HEK293 (cell line): ENCODE measurements around the gene COX7A2.

Source experiments
- CTCF ChIA-PET: fragments of 350-600 bp; formaldehyde crosslinking; extraction: SDS; loops from one replicate; lab custom pipeline; 2021; ENCODE audit warnings: antibody characterized with exemption; lab: Yijun Ruan, JAX
- POLR2A ChIA-PET: fragments of 300-600 bp; formaldehyde crosslinking; extraction: SDS; loops from one replicate; lab custom pipeline; 2020; ENCODE audit warnings: antibody characterized with exemption, inconsistent platforms; lab: Yijun Ruan, JAX
- H3K27ac ChIP-seq: fragments of 200-500 bp; sonication (Bioruptor generic); 2 replicates; pipeline ENCODE4 v1.5.1; 2014; ENCODE audit warnings: low read depth, low read length, control low read depth, inconsistent platforms; ENCODE audit errors: extremely low read depth
- H3K36me3 ChIP-seq, 2 experiments: fragments of 200-500 bp in 1 of 2; sonication (Bioruptor generic) in 1 of 2; 1 replicate in 1 of 2; 2 replicates in 1 of 2; pipeline ENCODE4 v1.5.1; 2014 to 2017; ENCODE audit warnings: inconsistent platforms in 2 of 2, low read length in 2 of 2; ENCODE audit not compliant: control insufficient read depth in 2 of 2, insufficient read depth in 1 of 2
- H3K4me1 ChIP-seq: fragments of 200-500 bp; sonication (Bioruptor generic); 2 replicates; pipeline ENCODE4 v1.5.1; 2014; ENCODE audit warnings: mild to moderate bottlenecking, low read length, inconsistent platforms; ENCODE audit not compliant: control insufficient read depth, insufficient read depth
- H3K4me3 ChIP-seq: 2 replicates; pipeline ENCODE4 v1.5.1; 2011; ENCODE audit warnings: low read depth, mild to moderate bottlenecking, control low read depth, low read length, moderate library complexity
- H3K9me3 ChIP-seq: fragments of 200-500 bp; sonication (Bioruptor generic); 2 replicates; pipeline ENCODE4 v1.5.1; 2014; ENCODE audit warnings: low read depth, low read length, inconsistent platforms; ENCODE audit not compliant: control insufficient read depth, insufficient read depth
- BCL11A ChIP-seq: fragments of 450-650 bp; formaldehyde crosslinking; IDR thresholded peaks from 2 replicates; pipeline ENCODE4 v1.5.1; 2016; ENCODE audit warnings: low read depth, missing biosample characterization, missing genetic modification characterization
- HOXC10 ChIP-seq: sonication (generic); formaldehyde crosslinking; IDR thresholded peaks from 2 replicates; pipeline ENCODE4 v1.8.1; 2023; ENCODE audit warnings: mild to moderate bottlenecking, missing genetic modification reagents
- HOXD13 ChIP-seq: sonication (generic); formaldehyde crosslinking; IDR thresholded peaks from 2 replicates; pipeline ENCODE4 v1.8.0; 2022; ENCODE audit warnings: missing genetic modification reagents, borderline replicate concordance
- IKZF3 ChIP-seq: fragments of 450-650 bp; IDR thresholded peaks from 2 replicates; pipeline ENCODE4 v1.5.0; 2018; ENCODE audit warnings: missing biosample characterization, mild to moderate bottlenecking, missing genetic modification characterization, moderate library complexity
- KLF16 ChIP-seq: fragments of 450-650 bp; formaldehyde crosslinking; IDR thresholded peaks from 2 replicates; pipeline ENCODE4 v1.5.1; 2017; ENCODE audit warnings: missing biosample characterization, missing genetic modification characterization
- PRDM6 ChIP-seq: fragments of 450-650 bp; formaldehyde crosslinking; IDR thresholded peaks from 2 replicates; pipeline ENCODE4 v1.5.1; 2017; ENCODE audit warnings: missing biosample characterization, missing genetic modification characterization
- SCRT1 ChIP-seq: fragments of 450-650 bp; formaldehyde crosslinking; IDR thresholded peaks from 2 replicates; pipeline ENCODE4 v1.5.1; 2016; ENCODE audit warnings: missing biosample characterization, missing genetic modification characterization, borderline replicate concordance
- SCRT2 ChIP-seq: fragments of 450-650 bp; formaldehyde crosslinking; IDR thresholded peaks from 2 replicates; pipeline ENCODE4 v1.5.1; 2016; ENCODE audit warnings: missing biosample characterization, missing genetic modification characterization
- SETDB1 ChIP-seq: IDR thresholded peaks from one replicate; pipeline ENCODE4 v1.6.1; 2017; ENCODE audit warnings: mild to moderate bottlenecking, low read length, moderate library complexity, mixed read lengths; ENCODE audit not compliant: insufficient read length
- ZNF280D ChIP-seq: fragments of 450-650 bp; formaldehyde crosslinking; IDR thresholded peaks from 2 replicates; pipeline ENCODE4 v1.5.1; 2016; ENCODE audit warnings: missing biosample characterization, missing genetic modification characterization
- ZNF341 ChIP-seq: fragments of 450-650 bp; formaldehyde crosslinking; IDR thresholded peaks from 2 replicates; pipeline ENCODE4; 2016; ENCODE audit warnings: low read depth, missing biosample characterization, missing genetic modification characterization
- ZNF366 ChIP-seq: fragments of 450-650 bp; formaldehyde crosslinking; conservative IDR thresholded peaks from 2 replicates; pipeline ENCODE4 v1.5.1; 2016; ENCODE audit warnings: missing biosample characterization, missing genetic modification characterization
- ZNF629 ChIP-seq: fragments of 450-650 bp; formaldehyde crosslinking; IDR thresholded peaks from 2 replicates; pipeline ENCODE4 v1.5.1; 2017; ENCODE audit warnings: missing biosample characterization, missing genetic modification characterization
- ZNF654 ChIP-seq: fragments of 450-650 bp; formaldehyde crosslinking; IDR thresholded peaks from 2 replicates; pipeline ENCODE4 v1.5.1; 2016; ENCODE audit warnings: low read depth, missing biosample characterization, missing genetic modification characterization
- ZNF768 ChIP-seq: fragments of 450-650 bp; formaldehyde crosslinking; IDR thresholded peaks from 2 replicates; pipeline ENCODE4 v1.5.1; 2018; ENCODE audit warnings: missing biosample characterization, mild to moderate bottlenecking, missing genetic modification characterization
- ZNF776 ChIP-seq: fragments of 450-650 bp; formaldehyde crosslinking; IDR thresholded peaks from 2 replicates; pipeline ENCODE4 v1.5.0; 2017; ENCODE audit warnings: missing biosample characterization, missing genetic modification characterization, borderline replicate concordance
- TF ChIP-seq, protein P1 (sequence below): fragments of 450-650 bp; formaldehyde crosslinking; optimal IDR thresholded peaks from 2 replicates; pipeline ENCODE3; 2016; ENCODE audit warnings: missing biosample characterization, mild to moderate bottlenecking, missing genetic modification characterization
- TF ChIP-seq, protein P2 (sequence below): fragments of 450-650 bp; IDR thresholded peaks from 2 replicates; pipeline ENCODE4 v1.5.1; 2018; ENCODE audit warnings: missing biosample characterization, missing genetic modification characterization
- TF ChIP-seq, protein P3 (sequence below): fragments of 450-650 bp; formaldehyde crosslinking; conservative IDR thresholded peaks from 2 replicates; pipeline ENCODE4 v1.5.1; 2016; ENCODE audit warnings: low read depth, missing biosample characterization, missing genetic modification characterization

COX7A2 gene

GRCh38 chr6:75209184-75209723 is 34.3 kb downstream of the COX7A2 start:
- Histone ChIP-seq H3K4me1 (peaks cover 12% of the 10 kb centered on the region), H3K27ac (no peak overlapping the region), H3K9me3 (no peaks in the 10 kb centered on the region), H3K4me3 (no peak overlapping the region), H3K36me3 (no peaks in the 10 kb centered on the region)
- TF ChIP-seq SCRT2 (tag by site-specific recombination) (peak; percentile 55; the same call in 1 of the 2 replicates), SCRT1 (peak; percentile 52; the same call in 1 of the 2 replicates), KLF16 (tag by site-specific recombination) (no peak), ZNF629 (tag by site-specific recombination) (no peak), ZNF776 (tag by site-specific recombination) (no peak), ZNF341 (tag by site-specific recombination) (peak; percentile 22), IKZF3 (tag by site-specific recombination) (no peak), PRDM6 (tag by site-specific recombination) (peak; percentile 37), ZNF366 (tag by site-specific recombination) (no peak), SETDB1 (no peak), BCL11A (no peak), HOXC10 (CRISPR knock-in tag) (no peak)
- TF ChIP-seq, protein P1, sequence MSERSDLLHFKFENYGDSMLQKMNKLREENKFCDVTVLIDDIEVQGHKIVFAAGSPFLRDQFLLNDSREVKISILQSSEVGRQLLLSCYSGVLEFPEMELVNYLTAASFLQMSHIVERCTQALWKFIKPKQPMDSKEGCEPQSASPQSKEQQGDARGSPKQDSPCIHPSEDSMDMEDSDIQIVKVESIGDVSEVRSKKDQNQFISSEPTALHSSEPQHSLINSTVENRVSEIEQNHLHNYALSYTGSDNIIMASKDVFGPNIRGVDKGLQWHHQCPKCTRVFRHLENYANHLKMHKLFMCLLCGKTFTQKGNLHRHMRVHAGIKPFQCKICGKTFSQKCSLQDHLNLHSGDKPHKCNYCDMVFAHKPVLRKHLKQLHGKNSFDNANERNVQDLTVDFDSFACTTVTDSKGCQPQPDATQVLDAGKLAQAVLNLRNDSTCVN (tag by site-specific recombination), result no peak
- TF ChIP-seq, protein P2, sequence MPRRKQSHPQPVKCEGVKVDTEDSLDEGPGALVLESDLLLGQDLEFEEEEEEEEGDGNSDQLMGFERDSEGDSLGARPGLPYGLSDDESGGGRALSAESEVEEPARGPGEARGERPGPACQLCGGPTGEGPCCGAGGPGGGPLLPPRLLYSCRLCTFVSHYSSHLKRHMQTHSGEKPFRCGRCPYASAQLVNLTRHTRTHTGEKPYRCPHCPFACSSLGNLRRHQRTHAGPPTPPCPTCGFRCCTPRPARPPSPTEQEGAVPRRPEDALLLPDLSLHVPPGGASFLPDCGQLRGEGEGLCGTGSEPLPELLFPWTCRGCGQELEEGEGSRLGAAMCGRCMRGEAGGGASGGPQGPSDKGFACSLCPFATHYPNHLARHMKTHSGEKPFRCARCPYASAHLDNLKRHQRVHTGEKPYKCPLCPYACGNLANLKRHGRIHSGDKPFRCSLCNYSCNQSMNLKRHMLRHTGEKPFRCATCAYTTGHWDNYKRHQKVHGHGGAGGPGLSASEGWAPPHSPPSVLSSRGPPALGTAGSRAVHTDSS (tag by site-specific recombination), result no peak
- CTCF ChIA-PET, result interaction anchor here (0.5 to 5.4 kb wide), 107 partner anchors 8 to 1623 kb away, joined by 3 to 106 read pairs (median 5); no protein-coding TSS in a partner anchor
- POLR2A ChIA-PET, result interaction anchor here (0.6 to 2.0 kb wide), 3 partner anchors 34 to 1878 kb away, joined by 3 to 6 read pairs (median 5); partner anchors contain the start of gene COX7A2

GRCh38 chr6:75208298-75209183 is 35.1 kb downstream of the COX7A2 start:
- no peak overlapping the region for H3K4me3 ChIP-seq
- ChIA-PET CTCF (interaction anchor here (0.5 to 5.4 kb wide), 106 partner anchors 9 to 1623 kb away, joined by 3 to 106 read pairs (median 5); partner anchors contain the start of gene COX7A2), POLR2A (interaction anchor here (0.6 to 2.0 kb wide), 3 partner anchors 35 to 1878 kb away, joined by 3 to 6 read pairs (median 5); partner anchors contain the start of gene COX7A2)
- H3K36me3 ChIP-seq, result no peaks in the 10 kb centered on the region
- no peak overlapping the region for H3K27ac ChIP-seq
- H3K4me1 ChIP-seq, result peaks cover 12% of the 10 kb centered on the region
- no peaks in the 10 kb centered on the region for H3K9me3 ChIP-seq
- TF ChIP-seq ZNF341 (tag by site-specific recombination) (peak; percentile 44; the same call in 1 of the 2 replicates), ZNF654 (peak; percentile 99), ZNF280D (no peak), ZNF768 (tag by site-specific recombination) (peak; percentile 27; the same call in 1 of the 2 replicates), HOXD13 (CRISPR knock-in tag) (no peak)
- TF ChIP-seq, protein P3, sequence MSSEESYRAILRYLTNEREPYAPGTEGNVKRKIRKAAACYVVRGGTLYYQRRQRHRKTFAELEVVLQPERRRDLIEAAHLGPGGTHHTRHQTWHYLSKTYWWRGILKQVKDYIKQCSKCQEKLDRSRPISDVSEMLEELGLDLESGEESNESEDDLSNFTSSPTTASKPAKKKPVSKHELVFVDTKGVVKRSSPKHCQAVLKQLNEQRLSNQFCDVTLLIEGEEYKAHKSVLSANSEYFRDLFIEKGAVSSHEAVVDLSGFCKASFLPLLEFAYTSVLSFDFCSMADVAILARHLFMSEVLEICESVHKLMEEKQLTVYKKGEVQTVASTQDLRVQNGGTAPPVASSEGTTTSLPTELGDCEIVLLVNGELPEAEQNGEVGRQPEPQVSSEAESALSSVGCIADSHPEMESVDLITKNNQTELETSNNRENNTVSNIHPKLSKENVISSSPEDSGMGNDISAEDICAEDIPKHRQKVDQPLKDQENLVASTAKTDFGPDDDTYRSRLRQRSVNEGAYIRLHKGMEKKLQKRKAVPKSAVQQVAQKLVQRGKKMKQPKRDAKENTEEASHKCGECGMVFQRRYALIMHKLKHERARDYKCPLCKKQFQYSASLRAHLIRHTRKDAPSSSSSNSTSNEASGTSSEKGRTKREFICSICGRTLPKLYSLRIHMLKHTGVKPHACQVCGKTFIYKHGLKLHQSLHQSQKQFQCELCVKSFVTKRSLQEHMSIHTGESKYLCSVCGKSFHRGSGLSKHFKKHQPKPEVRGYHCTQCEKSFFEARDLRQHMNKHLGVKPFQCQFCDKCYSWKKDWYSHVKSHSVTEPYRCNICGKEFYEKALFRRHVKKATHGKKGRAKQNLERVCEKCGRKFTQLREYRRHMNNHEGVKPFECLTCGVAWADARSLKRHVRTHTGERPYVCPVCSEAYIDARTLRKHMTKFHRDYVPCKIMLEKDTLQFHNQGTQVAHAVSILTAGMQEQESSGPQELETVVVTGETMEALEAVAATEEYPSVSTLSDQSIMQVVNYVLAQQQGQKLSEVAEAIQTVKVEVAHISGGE (tag by site-specific recombination), result no peak
- TF ChIP-seq, protein P1 (tag by site-specific recombination), result peak; percentile 8
